Measurements from ENCODE around the gene ADNP. TPM values are rescaled to one million over a fixed set of nuclear protein-coding genes. Genes with fewer than 3 reads are reported as not detected.

The ADNP gene
- total RNA-seq, 1 donor: 23.5 TPM

GRCh38 chr20:50903353-50904051 is 27.7 kb downstream of the ADNP start:
- H3K27ac ChIP-seq (ENCODE audit: low read depth, low read length): no peak overlapping the region
- peaks cover 42% of the 10 kb centered on the region for H3K36me3 ChIP-seq (ENCODE audit: insufficient read depth, low read length)
- no peaks in the 10 kb centered on the region for H3K4me1 ChIP-seq (ENCODE audit: insufficient read depth, low read length)
- no peak for DNase-seq (ENCODE audit: insufficient read length, low spot score, missing footprints)
- no peaks in the 10 kb centered on the region for H3K27me3 ChIP-seq (ENCODE audit: insufficient read depth, low read length)
- H3K4me2 ChIP-seq (ENCODE audit: insufficient read depth, low read length): no peak overlapping the region
- H4K20me1 ChIP-seq (ENCODE audit: insufficient read depth, low read length): peaks cover 75% of the 10 kb centered on the region
- TF ChIP-seq, protein P1, sequence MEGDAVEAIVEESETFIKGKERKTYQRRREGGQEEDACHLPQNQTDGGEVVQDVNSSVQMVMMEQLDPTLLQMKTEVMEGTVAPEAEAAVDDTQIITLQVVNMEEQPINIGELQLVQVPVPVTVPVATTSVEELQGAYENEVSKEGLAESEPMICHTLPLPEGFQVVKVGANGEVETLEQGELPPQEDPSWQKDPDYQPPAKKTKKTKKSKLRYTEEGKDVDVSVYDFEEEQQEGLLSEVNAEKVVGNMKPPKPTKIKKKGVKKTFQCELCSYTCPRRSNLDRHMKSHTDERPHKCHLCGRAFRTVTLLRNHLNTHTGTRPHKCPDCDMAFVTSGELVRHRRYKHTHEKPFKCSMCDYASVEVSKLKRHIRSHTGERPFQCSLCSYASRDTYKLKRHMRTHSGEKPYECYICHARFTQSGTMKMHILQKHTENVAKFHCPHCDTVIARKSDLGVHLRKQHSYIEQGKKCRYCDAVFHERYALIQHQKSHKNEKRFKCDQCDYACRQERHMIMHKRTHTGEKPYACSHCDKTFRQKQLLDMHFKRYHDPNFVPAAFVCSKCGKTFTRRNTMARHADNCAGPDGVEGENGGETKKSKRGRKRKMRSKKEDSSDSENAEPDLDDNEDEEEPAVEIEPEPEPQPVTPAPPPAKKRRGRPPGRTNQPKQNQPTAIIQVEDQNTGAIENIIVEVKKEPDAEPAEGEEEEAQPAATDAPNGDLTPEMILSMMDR (IDR thresholded peaks at IDR 0.05; ENCODE audit: extremely low read depth, low read depth, low read length): no peak
- peaks cover 99% of the 10 kb centered on the region for H3K79me2 ChIP-seq (ENCODE audit: insufficient read depth, low read length)
- H2AFZ ChIP-seq (ENCODE audit: low read length): no peak overlapping the region
- H3K4me3 ChIP-seq (ENCODE audit: insufficient read depth, low read length): no peak overlapping the region
- no peaks in the 10 kb centered on the region for H3K9me3 ChIP-seq (ENCODE audit: low read depth, low read length)

DNA sequence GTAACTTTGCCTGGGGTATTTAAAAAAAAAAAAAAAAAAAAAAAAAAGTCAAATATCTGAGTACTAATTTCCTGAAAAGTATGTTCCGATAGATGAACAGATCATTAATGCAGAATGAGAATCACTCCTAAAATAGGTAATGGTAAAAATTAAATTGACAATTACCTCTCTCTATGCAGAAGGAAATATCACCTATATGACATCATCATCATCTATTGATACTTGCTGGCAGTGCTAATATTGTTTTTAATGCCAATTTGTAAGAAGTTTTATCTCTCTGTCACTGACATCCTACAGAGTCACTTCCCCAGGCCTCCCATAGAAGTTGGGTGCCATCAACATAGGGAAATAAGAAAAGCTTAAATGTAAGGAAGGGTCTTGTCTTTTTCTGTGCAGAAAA is 29.9 kb downstream of the ADNP start:
- H3K36me3 ChIP-seq (ENCODE audit: insufficient read depth, low read length): peaks cover 62% of the 10 kb centered on the region
- H4K20me1 ChIP-seq (ENCODE audit: insufficient read depth, low read length): peaks cover 76% of the 10 kb centered on the region
- no peak overlapping the region for H3K4me3 ChIP-seq (ENCODE audit: insufficient read depth, low read length)
- H3K4me2 ChIP-seq (ENCODE audit: insufficient read depth, low read length): no peak overlapping the region
- no peak overlapping the region for H2AFZ ChIP-seq (ENCODE audit: low read length)
- H3K79me2 ChIP-seq (ENCODE audit: insufficient read depth, low read length): peaks cover 97% of the 10 kb centered on the region
- H3K27ac ChIP-seq (ENCODE audit: low read depth, low read length): no peak overlapping the region
- DNase-seq (ENCODE audit: insufficient read length, low spot score, missing footprints): no peak
- no peaks in the 10 kb centered on the region for H3K4me1 ChIP-seq (ENCODE audit: insufficient read depth, low read length)
- H3K27me3 ChIP-seq (ENCODE audit: insufficient read depth, low read length): no peaks in the 10 kb centered on the region
- no peaks in the 10 kb centered on the region for H3K9me3 ChIP-seq (ENCODE audit: low read depth, low read length)
- TF ChIP-seq, protein P1 (IDR thresholded peaks at IDR 0.05; ENCODE audit: extremely low read depth, low read depth, low read length): no peak

DNA sequence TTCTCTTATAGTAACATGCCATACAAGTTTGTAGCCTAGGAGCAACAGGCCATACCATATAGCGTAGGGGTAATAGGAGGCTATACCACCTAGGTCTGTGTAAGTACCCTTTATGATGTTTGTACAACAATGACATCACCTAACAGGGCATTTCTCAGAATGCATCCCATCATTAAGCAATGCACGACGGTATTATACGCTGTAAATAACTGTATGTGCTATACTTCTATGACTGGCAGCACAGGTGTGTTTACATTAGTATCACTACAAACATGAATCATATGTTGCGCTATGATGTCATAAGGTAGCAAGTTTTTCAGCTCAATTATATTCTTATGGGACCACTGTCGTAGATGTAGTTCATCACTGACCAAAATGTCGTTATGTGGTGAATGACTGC is 31.0 kb downstream of the ADNP start:
- TF ChIP-seq, protein P1 (IDR thresholded peaks at IDR 0.05; ENCODE audit: extremely low read depth, low read depth, low read length): no peak
- H3K4me2 ChIP-seq (ENCODE audit: insufficient read depth, low read length): no peak overlapping the region
- H3K9me3 ChIP-seq (ENCODE audit: low read depth, low read length): no peaks in the 10 kb centered on the region
- no peak overlapping the region for H3K4me3 ChIP-seq (ENCODE audit: insufficient read depth, low read length)
- H3K27ac ChIP-seq (ENCODE audit: low read depth, low read length): no peak overlapping the region
- H4K20me1 ChIP-seq (ENCODE audit: insufficient read depth, low read length): peaks cover 68% of the 10 kb centered on the region
- H2AFZ ChIP-seq (ENCODE audit: low read length): no peak overlapping the region
- H3K27me3 ChIP-seq (ENCODE audit: insufficient read depth, low read length): no peaks in the 10 kb centered on the region
- DNase-seq (ENCODE audit: insufficient read length, low spot score, missing footprints): no peak
- H3K79me2 ChIP-seq (ENCODE audit: insufficient read depth, low read length): peaks cover 95% of the 10 kb centered on the region
- H3K36me3 ChIP-seq (ENCODE audit: insufficient read depth, low read length): peaks cover 68% of the 10 kb centered on the region
- H3K4me1 ChIP-seq (ENCODE audit: insufficient read depth, low read length): no peaks in the 10 kb centered on the region

DNA sequence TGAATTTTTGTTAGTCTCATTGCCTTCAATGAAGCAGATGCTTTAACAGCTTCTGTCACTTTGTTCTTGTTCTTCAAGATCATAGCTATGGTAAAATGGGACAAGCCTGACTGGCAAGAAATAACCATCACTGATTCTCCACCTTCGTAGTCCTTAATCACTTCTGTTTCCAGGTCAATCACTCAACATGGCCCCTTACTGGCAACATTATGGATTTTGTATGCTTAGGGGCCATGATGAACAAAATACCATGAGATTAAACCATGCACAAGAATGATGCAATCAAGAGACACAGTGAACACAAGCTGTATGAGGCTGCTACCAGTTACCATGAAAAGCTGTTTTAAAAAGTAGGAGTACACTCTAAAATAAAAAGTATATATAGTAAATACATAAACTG is 32.8 kb downstream of the ADNP start:
- Histone ChIP-seq H3K4me3 (ENCODE audit: insufficient read depth, low read length) (no peak overlapping the region), H2AFZ (ENCODE audit: low read length) (no peak overlapping the region), H3K27ac (ENCODE audit: low read depth, low read length) (no peak overlapping the region), H3K9me3 (ENCODE audit: low read depth, low read length) (no peaks in the 10 kb centered on the region), H3K4me2 (ENCODE audit: insufficient read depth, low read length) (no peak overlapping the region), H4K20me1 (ENCODE audit: insufficient read depth, low read length) (peaks cover 62% of the 10 kb centered on the region), H3K79me2 (ENCODE audit: insufficient read depth, low read length) (peaks cover 91% of the 10 kb centered on the region), H3K36me3 (ENCODE audit: insufficient read depth, low read length) (peaks cover 81% of the 10 kb centered on the region), H3K4me1 (ENCODE audit: insufficient read depth, low read length) (no peaks in the 10 kb centered on the region), H3K27me3 (ENCODE audit: insufficient read depth, low read length) (no peaks in the 10 kb centered on the region)
- TF ChIP-seq, protein P1 (IDR thresholded peaks at IDR 0.05; ENCODE audit: extremely low read depth, low read depth, low read length): no peak
- no peak for DNase-seq (ENCODE audit: insufficient read length, low spot score, missing footprints)
